NOMO-1 (cell line): ENCODE results near the gene TRIM17.

Experiments used
- DNase-seq, 2 experiments: peaks; one replicate each; lab custom pipeline; 2025; ENCODE audit not compliant: unreplicated experiment in 2 of 2; lab: John Stamatoyannopoulos, UW

TRIM17 gene

DNA sequence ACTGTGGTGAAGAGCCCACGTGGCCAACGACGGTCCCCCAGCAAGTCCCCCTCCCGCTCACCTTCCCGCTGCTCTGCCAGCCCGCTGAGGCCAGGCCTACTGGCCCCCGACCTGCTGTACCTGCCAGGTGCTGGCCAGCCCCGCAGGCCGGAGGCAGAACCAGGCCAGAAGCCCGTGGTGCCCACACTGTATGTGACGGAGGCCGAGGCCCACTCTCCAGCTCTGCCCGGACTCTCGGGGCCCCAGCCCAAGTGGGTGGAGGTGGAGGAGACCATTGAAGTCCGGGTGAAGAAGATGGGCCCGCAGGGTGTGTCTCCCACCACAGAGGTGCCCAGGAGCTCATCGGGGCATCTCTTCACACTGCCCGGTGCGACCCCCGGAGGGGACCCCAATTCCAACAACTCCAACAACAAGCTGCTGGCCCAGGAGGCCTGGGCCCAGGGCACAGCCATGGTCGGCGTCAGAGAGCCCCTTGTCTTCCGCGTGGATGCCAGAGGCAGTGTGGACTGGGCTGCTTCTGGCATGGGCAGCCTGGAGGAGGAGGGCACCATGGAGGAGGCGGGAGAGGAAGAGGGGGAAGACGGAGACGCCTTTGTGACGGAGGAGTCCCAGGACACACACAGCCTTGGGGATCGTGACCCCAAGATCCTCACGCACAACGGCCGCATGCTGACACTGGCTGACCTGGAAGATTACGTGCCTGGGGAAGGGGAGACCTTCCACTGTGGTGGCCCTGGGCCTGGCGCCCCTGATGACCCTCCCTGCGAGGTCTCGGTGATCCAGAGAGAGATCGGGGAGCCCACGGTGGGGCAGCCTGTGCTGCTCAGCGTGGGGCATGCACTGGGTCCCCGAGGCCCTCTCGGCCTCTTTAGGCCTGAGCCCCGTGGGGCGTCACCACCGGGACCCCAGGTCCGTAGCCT is 56.8 kb downstream of the TRIM17 start:
- DNase-seq, result no peak

GRCh38 chr1:228358764-228359612 is 57.7 kb downstream of the TRIM17 start:
- DNase-seq, result no peak

GRCh38 chr1:228358039-228358763 is 58.5 kb downstream of the TRIM17 start:
- DNase-seq, result no peak
